LNCAP (cell line): Measurements from ENCODE around the gene SURF1.

ENCODE experiments used
- CTCF ChIP-seq: fragments of 450-650 bp; IDR thresholded peaks from 2 replicates; pipeline ENCODE4 v1.5.1; 2017; ENCODE audit warnings: mild to moderate bottlenecking

Gene SURF1

GRCh38 chr9:133367221-133367620 lies 10.9 kb upstream of the SURF1 start:
- TF ChIP-seq CTCF = no peak

GRCh38 chr9:133366435-133366834 lies 10.1 kb upstream of the SURF1 start:
- TF ChIP-seq CTCF = no peak

GRCh38 chr9:133362359-133363044 lies 6.2 kb upstream of the SURF1 start:
- no peak for TF ChIP-seq CTCF

GRCh38 chr9:133361507-133362092 lies 5.3 kb upstream of the SURF1 start:
- no peak for TF ChIP-seq CTCF

GRCh38 chr9:133360400-133361393 lies 4.4 kb upstream of the SURF1 start:
- TF ChIP-seq CTCF = no peak

- TF ChIP-seq CTCF = no peak
These were observed 3.3 kb upstream of the SURF1 start for GRCh38 chr9:133359399-133360175.

- TF ChIP-seq CTCF = no peak
These were observed 1.4 kb upstream of the SURF1 start for GRCh38 chr9:133357656-133358055.
